ENCODE data around the gene RPS2.
A peak's percentile ranks its signal among the peaks of the same experiment; 100 is the strongest.
"Not testable (repeated sequence)": the region's sequence is repeated elsewhere in the genome, so short reads cannot be mapped to it uniquely, and the experiment has no call there.

Gene RPS2

GRCh38 chr16:1964506-1965395 is at the start of gene RPS2:
RPS2 (minus strand) TSS chr16:1964826; CDS start chr16:1964625, 201 bp downstream.
- DNase-seq, result peak; percentile 97

- no peak for DNase-seq
These were observed 48.9 kb upstream of the RPS2 start for GRCh38 chr16:2013527-2013926.

GRCh38 chr16:2011726-2012125 is 47.1 kb upstream of the RPS2 start:
- DNase-seq, result not testable (repeated sequence)

- DNase-seq, result no peak
These were observed 45.3 kb upstream of the RPS2 start, which contains the start of gene ZNF598 for GRCh38 chr16:2009791-2010510. ZNF598 (minus strand) TSS chr16:2009821.

- DNase-seq, result no peak
These were observed 44.6 kb upstream of the RPS2 start for GRCh38 chr16:2009164-2009711.

GRCh38 chr16:2008631-2009163 is 44.1 kb upstream of the RPS2 start:
- DNase-seq, result no peak

GRCh38 chr16:2008009-2008526 is 43.4 kb upstream of the RPS2 start:
- no peak for DNase-seq

- DNase-seq, result no peak
These were observed 42.6 kb upstream of the RPS2 start for GRCh38 chr16:2007081-2007836.

- no peak for DNase-seq
These were observed 41.7 kb upstream of the RPS2 start for GRCh38 chr16:2006317-2006716.

- DNase-seq, result no peak
These were observed 41.0 kb upstream of the RPS2 start for GRCh38 chr16:2005646-2006045.

- DNase-seq, result no peak
These were observed 40.3 kb upstream of the RPS2 start for GRCh38 chr16:2004795-2005517.

GRCh38 chr16:2003827-2004641 is 39.4 kb upstream of the RPS2 start:
- DNase-seq, result no peak

- DNase-seq, result no peak
These were observed 38.7 kb upstream of the RPS2 start for GRCh38 chr16:2003231-2003826.

- DNase-seq, result no peak
These were observed 38.0 kb upstream of the RPS2 start for GRCh38 chr16:2002406-2003230.

GRCh38 chr16:2001456-2002355 is 37.1 kb upstream of the RPS2 start:
- no peak for DNase-seq

- DNase-seq, result no peak
These were observed 36.4 kb upstream of the RPS2 start for GRCh38 chr16:2001035-2001434.

- no peak for DNase-seq
These were observed 35.4 kb upstream of the RPS2 start for GRCh38 chr16:1999866-2000514.

Data from GOT3 (cell line).